HepG2 (cell line): ENCODE data around the gene TEF.

Experiments used
- CTCF ChIP-seq: sonication (generic); formaldehyde crosslinking; IDR thresholded peaks from 2 replicates; pipeline ENCODE4 v1.5.0; 2020; ENCODE audit warnings: mild to moderate bottlenecking, missing genetic modification reagents, moderate library complexity
- EZH2 ChIP-seq: conservative IDR thresholded peaks from 2 replicates; pipeline ENCODE4 v1.6.1; 2012; ENCODE audit warnings: mild to moderate bottlenecking, low read depth, low read length, moderate library complexity
- MLX ChIP-seq: IDR thresholded peaks from 2 replicates; pipeline ENCODE4 v1.6.1; 2016
- PAXIP1 ChIP-seq: sonication (generic); formaldehyde crosslinking; conservative IDR thresholded peaks from 2 replicates; pipeline ENCODE4 v1.4.0; 2020; ENCODE audit warnings: mild to moderate bottlenecking, missing genetic modification reagents, moderate library complexity
- XBP1 ChIP-seq: sonication (generic); formaldehyde crosslinking; IDR thresholded peaks from 2 replicates; pipeline ENCODE4 v1.5.0; 2020; ENCODE audit warnings: missing genetic modification reagents
- ZNF205 ChIP-seq: IDR thresholded peaks from 2 replicates; pipeline ENCODE4 v1.6.1; 2018; ENCODE audit warnings: missing biosample characterization, missing genetic modification reagents

GRCh38 chr22:41447435-41448188 is 65.9 kb downstream of the TEF start:
- TF ChIP-seq ZNF205 (no peak), PAXIP1 (CRISPR knock-in tag) (no peak), MLX (CRISPR knock-in tag) (no peak), CTCF (no peak), EZH2 (no peak), XBP1 (CRISPR knock-in tag) (no peak)
